DOHH2 (cell line): Measurements from ENCODE around the gene HCFC1R1.
"Not testable (repeated sequence)": the region's sequence is repeated elsewhere in the genome, so short reads cannot be mapped to it uniquely, and the experiment has no call there.

Experiments used
- EZH2phosphoT487 ChIP-seq: fragments of 200-600 bp; sonication (generic); IDR thresholded peaks from 2 replicates; pipeline ENCODE4 v1.6.1; 2017; ENCODE audit warnings: borderline replicate concordance, mild to moderate bottlenecking, antibody characterized with exemption, low read length, moderate library complexity, mixed read lengths
- TF ChIP-seq, protein P1 (sequence below): fragments of 200-600 bp; sonication (generic); IDR thresholded peaks from one replicate; pipeline ENCODE4 v1.5.1; 2014; ENCODE audit warnings: antibody characterized with exemption, mild to moderate bottlenecking, low read depth, low read length; ENCODE audit not compliant: poor library complexity, severe bottlenecking

DNA sequence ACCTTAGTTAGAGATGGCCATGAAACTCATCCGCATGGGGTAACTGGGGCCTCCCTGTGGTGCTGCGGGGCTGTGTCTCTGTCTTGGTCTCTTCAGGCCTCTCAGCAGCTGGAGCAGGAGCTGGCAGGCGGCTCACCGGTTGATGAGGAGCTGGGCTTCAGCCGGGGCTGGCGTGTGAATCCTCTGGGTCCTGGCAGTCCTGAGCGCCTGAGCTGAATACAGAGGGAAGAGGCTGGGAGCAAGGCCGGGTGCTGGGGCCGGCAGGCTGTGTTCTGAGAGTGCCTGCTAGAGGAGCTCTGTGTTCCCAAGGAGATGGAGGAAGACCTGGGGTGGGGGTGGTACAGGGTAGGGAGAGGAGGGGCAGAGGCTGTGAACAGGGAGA lies 32.0 kb upstream of the HCFC1R1 start:
- TF ChIP-seq, protein P1, sequence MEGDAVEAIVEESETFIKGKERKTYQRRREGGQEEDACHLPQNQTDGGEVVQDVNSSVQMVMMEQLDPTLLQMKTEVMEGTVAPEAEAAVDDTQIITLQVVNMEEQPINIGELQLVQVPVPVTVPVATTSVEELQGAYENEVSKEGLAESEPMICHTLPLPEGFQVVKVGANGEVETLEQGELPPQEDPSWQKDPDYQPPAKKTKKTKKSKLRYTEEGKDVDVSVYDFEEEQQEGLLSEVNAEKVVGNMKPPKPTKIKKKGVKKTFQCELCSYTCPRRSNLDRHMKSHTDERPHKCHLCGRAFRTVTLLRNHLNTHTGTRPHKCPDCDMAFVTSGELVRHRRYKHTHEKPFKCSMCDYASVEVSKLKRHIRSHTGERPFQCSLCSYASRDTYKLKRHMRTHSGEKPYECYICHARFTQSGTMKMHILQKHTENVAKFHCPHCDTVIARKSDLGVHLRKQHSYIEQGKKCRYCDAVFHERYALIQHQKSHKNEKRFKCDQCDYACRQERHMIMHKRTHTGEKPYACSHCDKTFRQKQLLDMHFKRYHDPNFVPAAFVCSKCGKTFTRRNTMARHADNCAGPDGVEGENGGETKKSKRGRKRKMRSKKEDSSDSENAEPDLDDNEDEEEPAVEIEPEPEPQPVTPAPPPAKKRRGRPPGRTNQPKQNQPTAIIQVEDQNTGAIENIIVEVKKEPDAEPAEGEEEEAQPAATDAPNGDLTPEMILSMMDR: not testable (repeated sequence)
- not testable (repeated sequence) for TF ChIP-seq EZH2phosphoT487
